Astrocyte (in vitro differentiated cells and primary cell): ENCODE data around the gene VWA5B2.

Experiments
- CTCF ChIP-seq: IDR thresholded peaks from 2 replicates; pipeline ENCODE4 v1.5.1; 2011; ENCODE audit warnings: low read depth, mild to moderate bottlenecking, inconsistent platforms, low read length, moderate library complexity; ENCODE audit not compliant: insufficient read depth
- EZH2 ChIP-seq: IDR thresholded peaks from 2 replicates; pipeline ENCODE4 v1.6.1; 2012; ENCODE audit warnings: mild to moderate bottlenecking, low read length, inconsistent platforms; ENCODE audit not compliant: insufficient read depth

- no peak for TF ChIP-seq CTCF
- TF ChIP-seq EZH2 = no peak
Measured at GRCh38 chr3:184234671-184235380, 5.4 kb downstream of the VWA5B2 start.
